GM18511 (cell line): ENCODE measurements around the gene SRP68.
"Not testable (repeated sequence)": the region's sequence is repeated elsewhere in the genome, so short reads cannot be mapped to it uniquely, and the experiment has no call there.

Experiments used
- ATAC-seq: cut with Tn5 transposase; IDR thresholded peaks from one replicate; pipeline ENCODE4 v1.9.1; 2021; ENCODE audit warnings: mild to moderate bottlenecking, moderate library complexity; ENCODE audit not compliant: unreplicated experiment

SRP68 gene

GRCh38 chr17:76078370-76078769, 6.1 kb upstream of the SRP68 start:
- not testable (repeated sequence) for ATAC-seq

- no peak for ATAC-seq
Measured at GRCh38 chr17:76077584-76078110, 5.3 kb upstream of the SRP68 start.

- ATAC-seq = no peak
Measured at GRCh38 chr17:76076765-76077583, 4.7 kb upstream of the SRP68 start.

- no peak for ATAC-seq
Measured at GRCh38 chr17:76076146-76076764, 3.9 kb upstream of the SRP68 start.

GRCh38 chr17:76075364-76076145, 3.2 kb upstream of the SRP68 start:
- no peak for ATAC-seq

- ATAC-seq = no peak
Measured at GRCh38 chr17:76074390-76075363, 2.4 kb upstream of the SRP68 start, which contains the start of gene GALR2. GALR2 (plus strand) TSS chr17:76074781; CDS start chr17:76074884, 103 bp downstream.

GRCh38 chr17:76071531-76072147, 678 bp downstream of the SRP68 start:
- peak; percentile 5 for ATAC-seq

GRCh38 chr17:76065775-76066174, 6.5 kb downstream of the SRP68 start:
- ATAC-seq = no peak

- ATAC-seq = no peak
Measured at GRCh38 chr17:76063875-76064546, 8.3 kb downstream of the SRP68 start.

GRCh38 chr17:76058264-76058663, 14.1 kb downstream of the SRP68 start:
- ATAC-seq = not testable (repeated sequence)

GRCh38 chr17:76056882-76057281, 15.4 kb downstream of the SRP68 start:
- no peak for ATAC-seq

- ATAC-seq = no peak
Measured at GRCh38 chr17:76054112-76054476, 18.2 kb downstream of the SRP68 start.

- ATAC-seq = no peak
Measured at GRCh38 chr17:76053246-76054111, 18.8 kb downstream of the SRP68 start.

GRCh38 chr17:76051561-76051960, 20.8 kb downstream of the SRP68 start:
- no peak for ATAC-seq

- no peak for ATAC-seq
Measured at GRCh38 chr17:76050538-76051467, 21.5 kb downstream of the SRP68 start.

- no peak for ATAC-seq
Measured at GRCh38 chr17:76049836-76050537, 22.3 kb downstream of the SRP68 start.

- no peak for ATAC-seq
Measured at GRCh38 chr17:76049239-76049638, 23.1 kb downstream of the SRP68 start.
